ENCODE data around the gene TBC1D22A. TPM values are rescaled to one million over a fixed set of nuclear protein-coding genes. Genes with fewer than 3 reads are reported as not detected.
"Not testable (repeated sequence)": the region's sequence is repeated elsewhere in the genome, so short reads cannot be mapped to it uniquely, and the experiment has no call there.

Gene TBC1D22A
- total RNA-seq, 1 donor from 2014 or later, result 20.1 TPM

- intact Hi-C loops (cut with DNase I), result no loop called here
Measured at GRCh38 chr22:47040486-47041270, 278.2 kb downstream of the TBC1D22A start.

GRCh38 chr22:47041271-47042115 lies 279.0 kb downstream of the TBC1D22A start:
- DNase-seq (ENCODE audit: low spot score), result no peak
- intact Hi-C loops (cut with DNase I), result no loop called here

More at GRCh38 chr22:47040486-47041270, 278.2 kb downstream of the TBC1D22A start:
- no peak for DNase-seq (ENCODE audit: low spot score)

GRCh38 chr22:47042116-47042825 lies 279.8 kb downstream of the TBC1D22A start:
- no peak for DNase-seq (ENCODE audit: low spot score)
- intact Hi-C loops (cut with DNase I), result no loop called here

- intact Hi-C loops (cut with DNase I), result no loop called here
- no peak for DNase-seq (ENCODE audit: low spot score)
Measured at GRCh38 chr22:47042861-47043496, 280.5 kb downstream of the TBC1D22A start.

- intact Hi-C loops (cut with DNase I), result no loop called here
- DNase-seq (ENCODE audit: low spot score), result no peak
Measured at GRCh38 chr22:47043835-47044721, 281.6 kb downstream of the TBC1D22A start.

- intact Hi-C loops (cut with DNase I), result no loop called here
- DNase-seq (ENCODE audit: low spot score), result no peak
Measured at GRCh38 chr22:47044722-47045535, 282.5 kb downstream of the TBC1D22A start.

- intact Hi-C loops (cut with DNase I), result no loop called here
- DNase-seq (ENCODE audit: low spot score), result no peak
Measured at GRCh38 chr22:47045691-47046410, 283.4 kb downstream of the TBC1D22A start.

- no peak for DNase-seq (ENCODE audit: low spot score)
- intact Hi-C loops (cut with DNase I), result no loop called here
Measured at GRCh38 chr22:47046411-47047065, 284.1 kb downstream of the TBC1D22A start.

GRCh38 chr22:47047321-47048122 lies 285.1 kb downstream of the TBC1D22A start:
- intact Hi-C loops (cut with DNase I), result no loop called here
- DNase-seq (ENCODE audit: low spot score), result no peak

GRCh38 chr22:47048123-47049077 lies 285.9 kb downstream of the TBC1D22A start:
- DNase-seq (ENCODE audit: low spot score), result no peak
- intact Hi-C loops (cut with DNase I), result no loop called here

GRCh38 chr22:47049078-47049624 lies 286.7 kb downstream of the TBC1D22A start:
- intact Hi-C loops (cut with DNase I), result no loop called here
- DNase-seq (ENCODE audit: low spot score), result no peak

GRCh38 chr22:47049736-47050400 lies 287.4 kb downstream of the TBC1D22A start:
- DNase-seq (ENCODE audit: low spot score); intact Hi-C loops (cut with DNase I): not testable (repeated sequence)

GRCh38 chr22:47050401-47051051 lies 288.1 kb downstream of the TBC1D22A start:
- no peak for DNase-seq (ENCODE audit: low spot score)
- intact Hi-C loops (cut with DNase I), result no loop called here
